GM12878 (cell line): ENCODE results near the gene GON7. TPM values are rescaled to one million over a fixed set of nuclear protein-coding genes. Genes with fewer than 3 reads are reported as not detected.

ENCODE experiments used
- ATAC-seq: fragments of 200-7000 bp; cut with Tn5 transposase; 3 replicates; pipeline ENCODE4 v1.9.1; 2020; ENCODE audit warnings: mild to moderate bottlenecking, moderate library complexity
- BruUV-seq: library from RNA; stranded (reverse); fragments of 400-500 nt; replicated peaks from 2 replicates; lab custom pipeline; 2021; lab: Mats Ljungman, UMichigan
- CTCF ChIA-PET: fragments of 300-600 bp; sonication (Branson Sonifier 250); formaldehyde crosslinking; extraction: SDS; loops from one replicate; lab custom pipeline; 2021; ENCODE audit warnings: inconsistent platforms; lab: Yijun Ruan, JAX
- POLR2A ChIA-PET: fragments of 350-600 bp; formaldehyde crosslinking; extraction: SDS; loops from one replicate; lab custom pipeline; 2021; ENCODE audit warnings: inconsistent platforms; lab: Charles Lee
- RAD21 ChIA-PET: fragments of 300-600 bp; sonication (Branson Sonifier 250); formaldehyde crosslinking; loops from one replicate; lab custom pipeline; 2023; ENCODE audit warnings: antibody characterized with exemption; ENCODE audit not compliant: unreplicated experiment; lab: Charles Lee
- SMC1A ChIA-PET: fragments of 300-600 bp; sonication (Branson Sonifier 250); formaldehyde crosslinking; loops from one replicate; lab custom pipeline; 2023; ENCODE audit not compliant: unreplicated experiment, uncharacterized antibody; lab: Charles Lee
- DNase-seq: peaks from one replicate; pipeline ENCODE4 v3.0.0-alpha.2; 2011; ENCODE audit warnings: low read depth, low spot score
- FAIRE-seq: peaks from 3 replicates; lab custom pipeline; 2011; peaks lifted over from hg19 to GRCh38; lab: Jason Lieb, UNC
- H2AFZ ChIP-seq: 2 replicates; pipeline ENCODE4 v1.6.0; 2011; ENCODE audit warnings: low read depth, low read length, control low read depth; ENCODE audit not compliant: control insufficient read depth
- H3K27ac ChIP-seq: 2 replicates; pipeline ENCODE4 v1.5.1; 2011; ENCODE audit warnings: control low read depth; ENCODE audit not compliant: control insufficient read depth, insufficient read depth
- H3K27me3 ChIP-seq, 2 experiments: replicated peaks in 1 of 2; 2 replicates each; pipeline versions ENCODE4 v1.6.0 to v1.6.1; 2011; ENCODE audit warnings: low read length in 1 of 2; ENCODE audit not compliant: control insufficient read depth in 2 of 2, insufficient read depth in 2 of 2
- H3K36me3 ChIP-seq, 2 experiments: 2 replicates each; pipeline ENCODE4 v1.5.1; 2011; ENCODE audit warnings: low read length in 1 of 2; ENCODE audit not compliant: control insufficient read depth in 2 of 2, insufficient read depth in 2 of 2
- H3K4me1 ChIP-seq: 2 replicates; pipeline ENCODE4 v1.6.1; 2011; ENCODE audit warnings: mild to moderate bottlenecking, low read length, moderate library complexity, mixed read lengths; ENCODE audit not compliant: control insufficient read depth, insufficient read depth
- H3K4me2 ChIP-seq: 2 replicates; pipeline ENCODE4 v1.6.0; 2011; ENCODE audit warnings: control low read depth; ENCODE audit not compliant: control insufficient read depth, insufficient read depth
- H3K4me3 ChIP-seq: fragments of 200-600 bp; sonication (generic); 2 replicates; pipeline ENCODE4 v1.5.1; 2016
- H3K79me2 ChIP-seq: 2 replicates; pipeline ENCODE4 v1.6.0; 2011; ENCODE audit warnings: low read length; ENCODE audit not compliant: control insufficient read depth, insufficient read depth
- H3K9ac ChIP-seq: 2 replicates; pipeline ENCODE4 v1.8.0; 2011; ENCODE audit warnings: low read length, control low read depth, mixed read lengths; ENCODE audit not compliant: control insufficient read depth, insufficient read depth
- H3K9me3 ChIP-seq: replicated peaks from 3 replicates; pipeline ENCODE4 v1.5.1; 2011; ENCODE audit warnings: mild to moderate bottlenecking, low read length; ENCODE audit not compliant: control insufficient read depth, insufficient read depth
- H4K20me1 ChIP-seq: 2 replicates; pipeline ENCODE4 v1.6.0; 2011; ENCODE audit not compliant: control insufficient read depth, insufficient read depth
- BHLHE40 ChIP-seq, 2 experiments: fragments of 450-650 bp in 1 of 2; IDR thresholded peaks; 2 replicates each; pipeline ENCODE4 v1.6.1; 2011 to 2017; ENCODE audit warnings: low read depth in 2 of 2, borderline replicate concordance in 1 of 2, improper control_type of control experiment in 1 of 2, low read length in 1 of 2, mild to moderate bottlenecking in 1 of 2
- CREM ChIP-seq: IDR thresholded peaks from 2 replicates; pipeline ENCODE4 v1.6.1; 2014; ENCODE audit warnings: antibody characterized with exemption, low read depth
- IRF3 ChIP-seq: fragments of 450-650 bp; IDR thresholded peaks from 2 replicates; pipeline ENCODE4 v1.6.1; 2014; ENCODE audit warnings: mild to moderate bottlenecking
- KDM1A ChIP-seq: fragments of 200-600 bp; sonication (generic); IDR thresholded peaks from 2 replicates; pipeline ENCODE4 v1.6.1; 2016; ENCODE audit warnings: borderline replicate concordance
- LARP7 ChIP-seq: fragments of 450-650 bp; IDR thresholded peaks from 2 replicates; pipeline ENCODE4 v1.6.1; 2017; ENCODE audit warnings: mild to moderate bottlenecking
- POLR2AphosphoS5 ChIP-seq: IDR thresholded peaks from 2 replicates; pipeline ENCODE4 v1.6.1; 2011; ENCODE audit warnings: mild to moderate bottlenecking, low read length, inconsistent platforms
- RFX5 ChIP-seq: IDR thresholded peaks from 2 replicates; pipeline ENCODE4 v1.6.1; 2011; ENCODE audit warnings: low read depth, low read length, improper control_type of control experiment
- SIX5 ChIP-seq: IDR thresholded peaks from 2 replicates; pipeline ENCODE4 v1.6.1; 2011; ENCODE audit warnings: mild to moderate bottlenecking, low read depth, low read length, moderate library complexity; ENCODE audit not compliant: severe bottlenecking
- SMARCA5 ChIP-seq: fragments of 450-650 bp; IDR thresholded peaks from 2 replicates; pipeline ENCODE4 v1.6.1; 2017; ENCODE audit warnings: mild to moderate bottlenecking
- SREBF2 ChIP-seq: IDR thresholded peaks from 2 replicates; pipeline ENCODE4 v1.6.1; 2012; ENCODE audit warnings: mild to moderate bottlenecking, low read length
- SRF ChIP-seq, 2 experiments: IDR thresholded peaks; 2 replicates each; pipeline ENCODE4 v1.6.1; 2011; ENCODE audit warnings: low read depth in 2 of 2, low read length in 2 of 2, mild to moderate bottlenecking in 1 of 2, moderate library complexity in 1 of 2
- STAT3 ChIP-seq: IDR thresholded peaks from 2 replicates; pipeline ENCODE4 v1.6.1; 2011; ENCODE audit warnings: low read depth, low read length, improper control_type of control experiment
- TCF12 ChIP-seq: IDR thresholded peaks from 2 replicates; pipeline ENCODE4 v1.6.1; 2011; ENCODE audit warnings: low read depth, mild to moderate bottlenecking, low read length
- ZZZ3 ChIP-seq: IDR thresholded peaks from 2 replicates; pipeline ENCODE4 v1.6.1; 2011; ENCODE audit warnings: low read depth; ENCODE audit not compliant: control insufficient read depth, insufficient read length
- WGBS: methylation state at CpG from one replicate; pipeline ENCODE4 v1.1.6; 2016; ENCODE audit warnings: low lambda C conversion rate; ENCODE audit not compliant: insufficient replicate concordance, insufficient coverage; ENCODE audit errors: missing lambda C conversion rate; 5-methylcytosine and 5-hydroxymethylcytosine counted together
- in situ Hi-C: fragments of 300-500 bp; cut with MboI; formaldehyde crosslinking; loops from 9 replicates; pipeline ENCODE4 v1.14.3; 2018; ENCODE audit warnings: mixed read lengths
- intact Hi-C: fragments of 100-400 bp; cut with micrococcal nuclease; formaldehyde crosslinking; loops from one replicate; pipeline ENCODE4 v1.14.2; 2022; ENCODE audit not compliant: unreplicated experiment
- polyA plus RNA-seq, 11 experiments: library from polyadenylated mRNA; depleted of rRNA in 4 of 11; unstranded in 6 of 11; stranded (reverse) in 5 of 11; fragments of >200 nt; fragmentation: Nextera tagmentation in 4 of 11; fragmentation: Illumina TruSeq in 1 of 11; extraction: Ambion mirVana in 4 of 11; extraction: Trizol in 1 of 11; gene quantifications; 1 replicate in 1 of 11; 2 replicates in 10 of 11; pipeline versions ENCODE4 v1.2.1 to v1.2.3, GENCODE V29; 2011 to 2016; ENCODE audit warnings: inconsistent platforms in 2 of 11, missing spikeins in 2 of 11, low read depth in 1 of 11
- total RNA-seq, 4 experiments: library from RNA; depleted of rRNA in 3 of 4; stranded (reverse); fragments of >200 nt in 3 of 4; fragmentation: Illumina TruSeq in 1 of 4; extraction: Trizol in 1 of 4; gene quantifications; 2 replicates each; pipeline versions ENCODE4 v1.2.1 to v1.2.3, GENCODE V29; 2013 to 2021
- TF ChIP-seq, protein P1 (sequence below): fragments of 150-350 bp; IDR thresholded peaks from 2 replicates; pipeline ENCODE4 v1.6.1; 2016; ENCODE audit warnings: low read depth, low read length

The GON7 gene
- total and polyA plus RNA-seq, 10 of the 15 experiments (the other 5 are each of a cell fraction or from before 2014, with no cell fraction given) = 21.6 to 59.0 (median 33.0) TPM

GRCh38 chr14:93184391-93185348 lies 22.2 kb downstream of the GON7 start, which contains the start of the genes LYSET and MOAP1:
Gene LYSET, plus strand, starts transcription at chr14:93185317. Its CDS starts 89 bp downstream, at chr14:93185406.
Gene MOAP1, minus strand, starts transcription at chr14:93184897. Its CDS starts 655 bp downstream, at chr14:93184242.
- POLR2A ChIA-PET = interaction anchor here (0.5 to 3.6 kb wide), 16 partner anchors 8 to 192 kb away, joined by 3 to 38 read pairs (median 4); partner anchors contain the start of genes GON7 and UBR7
- peaks cover 9% of the 10 kb centered on the region for H3K4me1 ChIP-seq
- peak within 1 kb of the TSS; percentile 96 for H2AFZ ChIP-seq
- no peak for FAIRE-seq
- peaks cover 29% of the 10 kb centered on the region for H3K79me2 ChIP-seq
- peak within 1 kb of the TSS; percentile 91 for H3K4me2 ChIP-seq
- peak; percentile 92 for ATAC-seq
- H3K9ac ChIP-seq = peak within 1 kb of the TSS; percentile 93
- intact Hi-C loops = loop anchor here (1.0 kb wide), 1 partner anchor 23 kb away; the partner anchor contains the start of genes GON7 and UBR7
- H4K20me1 ChIP-seq = no peaks in the 10 kb centered on the region
- peak within 1 kb of the TSS; percentile 92 for H3K27ac ChIP-seq
- H3K4me3 ChIP-seq = peak within 1 kb of the TSS; percentile 88
- SMC1A ChIA-PET = interaction anchor here (1.1 to 3.9 kb wide), 6 partner anchors 11 to 104 kb away, joined by 3 to 29 read pairs (median 4); partner anchors contain the start of genes GON7 and UBR7
- RAD21 ChIA-PET = interaction anchor here (0.7 to 3.9 kb wide), 19 partner anchors 9 to 362 kb away, joined by 3 to 51 read pairs (median 4); partner anchors contain the start of genes GON7, ITPK1 and UBR7
- no TSS peak for BruUV-seq
- in situ Hi-C loops = no loop called here
- H3K27me3 ChIP-seq = no peaks in the 10 kb centered on the region
- no peaks in the 10 kb centered on the region for H3K9me3 ChIP-seq
- CTCF ChIA-PET = interaction anchor here (0.7 to 5.3 kb wide), 12 partner anchors 8 to 360 kb away, joined by 3 to 48 read pairs (median 6); partner anchors contain the start of genes GON7 and UBR7
- no peaks in the 10 kb centered on the region; a peak in 1 of 4 replicates for H3K36me3 ChIP-seq
- no peak for DNase-seq
- under 1% methylated on average over 103 of the region's 124 CpGs for WGBS
- TF ChIP-seq BHLHE40 (IDR thresholded peaks at IDR 0.05; ENCODE audit: borderline replicate concordance in 1 of 2, low read depth in 2 of 2, low read length in 1 of 2) (peak; percentile 53 to 89; a peak in 3 of 4 replicates), SIX5 (no peak), ZZZ3 (no peak), IRF3 (no peak), SRF (IDR thresholded peaks at IDR 0.05; ENCODE audit: low read depth in 2 of 2, low read length in 2 of 2) (peak in 1 of 2 experiments; percentile 53; a peak in 1 of 4 replicates), SREBF2 (no peak), KDM1A (no peak), STAT3 (no peak), CREM (peak; percentile 31; the same call in 1 of the 2 replicates), TCF12 (no peak; the same call in 1 of the 2 replicates), LARP7 (peak; percentile 73), SMARCA5 (peak; percentile 45; the same call in 1 of the 2 replicates), POLR2AphosphoS5 (peak; percentile 82; the same call in 1 of the 2 replicates), RFX5 (no peak)
- TF ChIP-seq, protein P1, sequence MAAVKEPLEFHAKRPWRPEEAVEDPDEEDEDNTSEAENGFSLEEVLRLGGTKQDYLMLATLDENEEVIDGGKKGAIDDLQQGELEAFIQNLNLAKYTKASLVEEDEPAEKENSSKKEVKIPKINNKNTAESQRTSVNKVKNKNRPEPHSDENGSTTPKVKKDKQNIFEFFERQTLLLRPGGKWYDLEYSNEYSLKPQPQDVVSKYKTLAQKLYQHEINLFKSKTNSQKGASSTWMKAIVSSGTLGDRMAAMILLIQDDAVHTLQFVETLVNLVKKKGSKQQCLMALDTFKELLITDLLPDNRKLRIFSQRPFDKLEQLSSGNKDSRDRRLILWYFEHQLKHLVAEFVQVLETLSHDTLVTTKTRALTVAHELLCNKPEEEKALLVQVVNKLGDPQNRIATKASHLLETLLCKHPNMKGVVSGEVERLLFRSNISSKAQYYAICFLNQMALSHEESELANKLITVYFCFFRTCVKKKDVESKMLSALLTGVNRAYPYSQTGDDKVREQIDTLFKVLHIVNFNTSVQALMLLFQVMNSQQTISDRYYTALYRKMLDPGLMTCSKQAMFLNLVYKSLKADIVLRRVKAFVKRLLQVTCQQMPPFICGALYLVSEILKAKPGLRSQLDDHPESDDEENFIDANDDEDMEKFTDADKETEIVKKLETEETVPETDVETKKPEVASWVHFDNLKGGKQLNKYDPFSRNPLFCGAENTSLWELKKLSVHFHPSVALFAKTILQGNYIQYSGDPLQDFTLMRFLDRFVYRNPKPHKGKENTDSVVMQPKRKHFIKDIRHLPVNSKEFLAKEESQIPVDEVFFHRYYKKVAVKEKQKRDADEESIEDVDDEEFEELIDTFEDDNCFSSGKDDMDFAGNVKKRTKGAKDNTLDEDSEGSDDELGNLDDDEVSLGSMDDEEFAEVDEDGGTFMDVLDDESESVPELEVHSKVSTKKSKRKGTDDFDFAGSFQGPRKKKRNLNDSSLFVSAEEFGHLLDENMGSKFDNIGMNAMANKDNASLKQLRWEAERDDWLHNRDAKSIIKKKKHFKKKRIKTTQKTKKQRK = no peak
